ENCODE measurements around the gene PLXNB2.

GRCh38 chr22:50310031-50310722 lies 2.7 kb upstream of the PLXNB2 start:
- no peak for TF ChIP-seq CTCF (IDR thresholded peaks at IDR 0.05; ENCODE audit: borderline replicate concordance, extremely low read depth, low read length, poor library complexity, severe bottlenecking)
- TF ChIP-seq EZH2 (IDR thresholded peaks at IDR 0.05; ENCODE audit: borderline replicate concordance, low read depth, low read length, severe bottlenecking), result no peak

Measured in DND-41 (cell line).